GM19035 (cell line): ENCODE measurements around the gene TNFRSF17.
"Not testable (repeated sequence)": the region's sequence is repeated elsewhere in the genome, so short reads cannot be mapped to it uniquely, and the experiment has no call there.

Experiments
- ATAC-seq: cut with Tn5 transposase; IDR thresholded peaks from one replicate; pipeline ENCODE4 v1.9.1; 2021; ENCODE audit not compliant: unreplicated experiment

TNFRSF17 gene

DNA sequence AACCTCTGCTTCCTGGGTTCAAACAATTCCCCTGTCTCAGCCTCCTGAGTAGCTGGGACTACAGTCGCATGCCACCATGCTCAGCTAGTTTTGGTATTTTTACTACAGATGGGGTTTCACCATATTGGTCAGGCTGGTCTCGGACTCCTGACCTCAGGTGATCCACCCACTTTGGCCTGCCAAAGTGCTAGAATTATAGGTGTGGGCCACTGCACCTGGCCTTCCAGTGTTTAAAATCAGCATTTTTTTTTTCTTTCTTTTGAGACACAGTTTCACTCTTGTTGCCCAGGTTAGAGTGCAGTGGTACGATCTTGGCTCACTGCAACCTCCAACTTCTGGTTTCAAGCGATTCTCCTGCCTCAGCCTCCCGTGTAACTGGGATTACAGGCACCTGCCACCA is 5.3 kb downstream of the TNFRSF17 start:
- not testable (repeated sequence) for ATAC-seq

DNA sequence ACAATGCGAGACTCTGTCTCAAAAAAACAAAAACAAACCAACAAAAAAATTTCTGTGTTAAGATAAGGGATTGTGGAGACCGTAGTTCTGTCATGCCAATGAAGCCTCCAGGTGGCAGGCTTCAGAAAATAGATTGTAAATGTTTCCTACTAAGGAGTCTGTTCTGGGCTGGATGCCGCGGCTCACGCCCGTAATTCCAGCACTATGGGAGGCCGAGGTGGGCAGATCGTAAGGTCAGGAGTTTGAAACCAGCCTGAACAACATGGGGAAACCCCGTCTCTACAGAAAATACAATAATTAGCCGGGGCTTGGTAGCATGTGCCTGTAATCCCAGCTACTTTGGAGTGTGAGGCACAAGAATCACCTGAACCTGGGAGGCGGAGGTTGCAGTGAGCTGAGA is 7.1 kb downstream of the TNFRSF17 start:
- ATAC-seq, result no peak

DNA sequence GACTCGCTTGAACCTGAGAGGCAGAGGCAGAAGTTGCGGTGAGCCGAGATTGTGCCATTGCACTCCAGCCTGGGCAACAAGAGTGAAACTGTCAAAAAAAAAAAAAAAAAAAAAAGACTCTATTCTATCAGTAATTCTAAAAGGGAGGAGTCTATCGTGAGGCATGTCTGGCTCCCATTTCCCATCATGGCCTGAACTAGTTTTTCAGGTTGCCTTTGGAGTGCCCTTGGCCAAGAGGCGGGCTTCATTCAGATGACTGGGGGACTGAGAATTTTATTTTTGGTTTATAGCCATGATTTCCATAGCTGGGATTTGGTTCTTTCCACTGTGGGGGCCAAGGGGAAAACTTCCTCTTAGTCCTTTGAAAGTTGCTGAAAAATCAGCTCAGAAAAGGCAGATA is 8.1 kb downstream of the TNFRSF17 start:
- no peak for ATAC-seq

DNA sequence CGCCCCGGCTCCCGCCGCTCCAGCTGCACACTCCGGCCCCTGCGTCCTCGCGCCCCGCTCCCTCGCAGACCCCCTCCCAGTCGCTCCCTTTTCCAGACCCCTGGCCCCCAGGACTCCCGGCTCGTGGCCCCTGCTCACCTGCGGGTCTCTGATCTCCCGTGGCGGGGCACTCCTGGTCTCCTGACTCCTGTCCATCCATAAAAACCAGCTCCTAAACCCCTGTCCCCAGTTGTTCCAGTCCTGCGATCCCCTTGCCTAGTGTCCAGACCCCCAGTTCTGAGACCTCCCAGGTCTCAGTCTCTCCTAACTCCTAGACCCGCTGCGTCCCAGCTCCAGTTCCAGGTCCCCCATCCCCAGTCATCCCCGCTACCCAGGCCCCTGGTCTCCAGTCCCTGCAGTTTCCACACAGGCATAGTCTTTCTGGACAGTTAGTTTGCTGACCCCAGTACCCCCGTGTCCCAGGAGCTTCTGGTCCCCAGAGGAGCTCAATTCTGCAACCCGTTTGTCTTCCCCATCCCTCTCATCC is 11.9 kb downstream of the TNFRSF17 start:
- ATAC-seq, result peak; percentile 3

DNA sequence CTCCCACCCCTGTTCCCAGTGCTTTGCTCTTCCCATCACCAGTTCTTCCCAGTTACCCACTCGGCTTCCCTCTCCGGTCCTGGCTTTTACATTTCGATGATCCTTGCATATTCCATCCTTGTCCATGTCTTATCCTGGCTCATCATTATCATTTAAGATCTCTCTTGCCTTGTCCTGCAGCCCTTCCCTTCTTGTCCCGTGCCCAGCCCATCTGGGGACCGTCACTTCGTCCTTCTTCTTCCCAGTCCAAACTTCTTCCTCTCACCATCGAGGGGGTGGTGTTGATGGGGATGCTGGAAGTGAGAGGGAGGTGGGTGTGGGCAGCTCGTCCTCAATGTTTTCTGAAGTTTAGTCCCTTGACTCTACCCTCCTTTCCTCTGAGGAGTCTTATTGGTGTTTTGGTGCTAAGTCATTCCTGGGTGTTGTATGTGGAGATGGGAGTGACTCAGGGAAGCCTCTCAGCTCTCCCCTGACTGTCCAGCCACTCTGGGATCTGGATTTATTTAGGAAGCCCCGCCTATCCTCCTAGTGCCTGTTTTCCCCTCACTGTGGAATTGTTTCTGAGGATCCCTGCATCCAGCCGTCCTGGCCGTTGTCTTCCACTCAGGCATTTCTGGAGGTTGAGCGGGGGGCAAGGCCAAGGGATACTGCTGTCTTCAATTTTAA is 12.5 kb downstream of the TNFRSF17 start:
- ATAC-seq, result no peak

DNA sequence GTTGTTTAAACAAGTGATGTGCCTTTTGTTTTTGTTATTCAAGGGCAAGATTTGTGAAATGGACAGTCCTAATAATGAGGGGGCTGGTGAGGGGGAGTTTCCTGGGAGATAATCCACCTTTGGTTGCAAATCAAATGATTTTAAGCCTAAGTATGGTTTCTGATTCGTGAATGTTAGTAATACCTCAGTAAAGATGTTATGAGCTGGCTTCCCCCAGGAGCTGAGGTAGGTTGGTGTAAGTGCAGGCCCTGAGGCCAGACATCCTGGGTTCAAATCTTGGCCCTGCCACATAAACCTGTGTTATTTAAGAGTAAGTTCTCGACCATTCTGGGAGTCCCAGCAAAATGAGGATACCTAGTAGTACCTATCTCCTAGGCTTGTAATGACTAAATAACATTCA is 13.1 kb downstream of the TNFRSF17 start:
- no peak for ATAC-seq

DNA sequence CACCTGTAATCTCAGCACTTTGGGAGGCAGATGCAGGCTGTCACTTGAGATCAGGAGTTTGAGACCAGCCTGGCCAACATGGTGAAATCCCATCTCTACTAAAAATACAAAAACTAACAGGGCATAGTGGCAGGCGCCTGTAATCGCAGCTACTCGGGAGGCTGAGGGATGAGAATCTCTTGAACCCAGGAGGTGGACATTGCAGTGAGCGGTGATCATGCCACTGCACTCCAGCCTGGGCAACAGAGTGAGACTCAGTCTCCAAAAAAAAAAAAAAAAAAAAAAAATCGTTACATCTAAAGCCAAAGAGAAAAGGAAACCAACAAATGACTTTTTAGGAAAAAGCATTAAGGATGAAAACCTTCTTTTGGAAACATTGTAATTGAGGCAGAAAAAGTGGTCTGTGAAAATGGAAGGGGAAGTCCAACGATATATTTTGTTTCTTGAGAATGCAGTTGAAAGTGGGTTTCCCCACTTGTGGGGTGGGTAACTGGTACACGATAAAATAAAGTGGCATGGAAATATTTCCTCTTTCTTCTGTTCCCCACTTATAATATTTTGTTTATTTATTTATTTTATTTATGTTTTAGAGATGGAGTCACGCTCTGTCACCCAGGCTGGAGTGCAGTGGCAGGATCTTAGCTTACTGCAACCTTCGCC is 14.1 kb downstream of the TNFRSF17 start:
- no peak for ATAC-seq

DNA sequence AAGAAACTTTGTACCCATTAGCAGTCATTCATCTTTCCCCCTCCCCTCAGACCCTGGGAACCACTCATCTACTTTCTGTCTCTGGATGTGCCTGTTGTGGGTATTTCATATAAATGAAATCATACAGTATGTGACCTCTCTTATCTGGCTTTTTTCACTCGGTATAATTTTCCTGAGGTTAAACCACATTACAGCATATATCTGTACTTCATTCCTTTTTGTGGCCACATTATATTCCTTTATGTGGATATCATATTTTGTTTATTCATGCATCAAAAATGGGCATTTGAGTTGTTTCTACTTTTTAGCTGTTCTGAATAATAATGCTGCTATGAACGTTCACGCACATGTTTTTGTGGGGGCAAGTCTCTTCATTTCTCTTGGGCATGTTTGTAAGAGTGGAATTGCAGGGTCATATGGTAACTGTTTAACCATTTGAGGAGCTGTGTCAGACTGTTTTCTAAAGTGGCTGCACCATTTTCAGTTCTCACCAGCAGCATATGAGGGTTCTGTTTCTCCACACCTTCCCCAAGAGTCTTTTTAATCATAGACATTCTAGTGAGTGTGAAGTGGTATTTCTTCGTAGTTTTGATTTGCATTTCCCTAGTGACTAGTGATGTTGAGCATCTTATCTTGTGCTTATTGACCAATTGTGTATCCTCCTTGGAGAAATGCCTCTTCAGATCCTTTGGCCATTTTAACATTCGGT is 15.3 kb downstream of the TNFRSF17 start:
- no peak for ATAC-seq

DNA sequence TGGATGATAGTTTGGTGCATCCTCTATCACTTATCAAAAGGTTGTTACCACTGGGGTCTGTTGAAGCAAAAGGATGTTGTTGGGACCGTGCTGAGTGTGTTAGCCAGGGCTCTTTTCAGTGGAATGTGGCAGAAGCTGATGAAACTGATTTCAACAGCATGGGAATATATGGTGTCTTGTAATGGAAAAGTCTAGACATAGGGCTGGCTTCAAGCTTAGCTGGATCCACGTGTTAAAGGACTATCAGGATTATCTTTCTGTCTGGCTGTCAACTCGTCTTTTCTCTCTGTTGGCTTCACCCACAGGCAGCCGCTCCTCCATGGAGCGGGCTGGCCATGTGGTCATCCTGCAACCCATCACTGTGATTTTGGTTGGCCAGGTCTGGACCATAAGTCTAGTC is 20.2 kb downstream of the TNFRSF17 start:
- ATAC-seq, result no peak

DNA sequence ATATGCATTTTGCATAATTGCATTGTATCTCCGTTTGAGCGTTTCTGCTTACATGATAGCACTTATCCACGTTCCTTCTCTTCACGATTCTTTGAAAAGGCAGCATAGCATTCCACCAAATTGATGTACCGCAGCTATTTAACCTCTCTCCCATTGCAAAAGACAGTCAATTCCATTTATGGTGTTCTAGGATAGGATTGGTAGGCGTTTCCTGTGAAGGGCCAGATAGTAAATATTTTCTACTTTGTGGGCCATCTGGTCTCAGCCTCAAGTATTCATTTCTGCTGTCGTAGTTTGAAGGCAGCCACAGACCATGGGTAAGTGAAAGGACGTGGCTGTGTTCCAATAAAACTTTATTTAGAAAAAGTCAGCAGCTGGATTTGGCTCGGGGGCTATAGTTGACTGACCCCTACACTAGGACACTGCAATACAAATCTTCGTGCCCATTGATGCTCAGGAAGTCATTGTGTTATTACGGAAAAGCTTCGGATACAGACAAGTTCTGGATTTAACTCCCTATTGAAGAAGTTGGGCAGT is 21.6 kb downstream of the TNFRSF17 start:
- ATAC-seq, result no peak

DNA sequence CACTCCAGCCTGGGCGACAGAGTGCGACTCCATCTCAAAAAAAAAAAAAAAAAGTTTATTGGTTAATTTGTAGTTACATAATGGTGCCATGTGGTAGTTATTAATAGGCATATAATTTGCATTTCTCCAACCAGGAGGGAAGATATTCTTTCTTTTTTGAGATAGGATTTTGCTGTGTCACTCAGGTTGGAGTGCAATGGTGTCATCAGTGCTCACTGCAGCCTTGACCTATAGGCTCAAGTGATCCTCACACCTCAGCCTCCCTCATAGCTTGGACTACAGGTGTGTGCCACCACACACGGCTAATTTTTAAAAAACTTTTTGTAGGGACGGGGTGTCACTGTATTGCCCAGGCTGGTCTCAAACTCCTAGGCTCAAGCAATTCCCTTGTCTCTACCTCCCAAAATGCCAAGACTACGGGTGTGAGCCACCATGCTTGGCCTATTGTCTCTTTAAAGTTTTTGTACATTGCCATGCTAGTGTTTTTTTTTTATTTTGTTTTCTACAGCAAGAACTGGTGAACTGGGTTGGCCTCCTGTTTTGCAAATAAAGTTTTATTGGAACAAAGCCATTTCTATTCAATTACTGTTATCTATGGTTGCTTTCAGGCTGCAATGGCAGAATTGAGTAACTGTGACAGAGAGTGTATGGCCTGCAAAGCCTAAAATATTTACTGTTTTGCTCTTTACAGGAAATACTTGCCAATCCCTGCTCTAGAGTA is 23.4 kb downstream of the TNFRSF17 start:
- ATAC-seq, result no peak

DNA sequence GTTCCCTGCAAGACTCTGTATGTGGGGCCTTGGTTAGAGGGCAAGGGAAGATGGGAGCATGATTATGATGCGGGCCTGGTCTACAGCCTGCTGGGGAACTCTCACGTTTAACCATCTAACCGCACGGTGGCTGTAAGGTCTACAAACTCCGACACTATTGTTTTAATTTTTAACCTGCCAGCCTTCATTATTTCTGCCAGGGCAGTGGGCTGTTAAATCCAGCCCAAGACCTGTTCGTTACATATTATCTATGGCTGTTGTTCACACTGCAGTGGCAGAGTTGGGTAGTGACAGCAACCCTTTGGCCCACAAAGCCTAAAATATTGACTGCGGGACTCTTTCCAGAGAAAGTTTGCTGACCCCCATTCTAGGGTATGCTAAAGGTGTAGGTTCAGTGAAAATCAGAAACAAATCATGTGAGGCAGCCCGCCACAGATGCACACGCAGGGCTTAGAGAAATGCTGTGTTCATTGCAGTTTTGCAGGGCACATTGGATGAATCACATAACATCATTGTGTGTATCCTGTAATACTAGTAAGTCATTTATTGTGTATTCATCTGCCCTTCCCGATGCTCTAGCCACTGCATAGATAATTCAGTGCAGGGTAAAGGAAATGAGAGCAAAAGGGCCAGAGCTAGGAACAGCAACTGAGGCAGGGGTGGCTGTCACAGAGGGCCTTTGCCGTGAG is 25.8 kb downstream of the TNFRSF17 start:
- no peak for ATAC-seq

DNA sequence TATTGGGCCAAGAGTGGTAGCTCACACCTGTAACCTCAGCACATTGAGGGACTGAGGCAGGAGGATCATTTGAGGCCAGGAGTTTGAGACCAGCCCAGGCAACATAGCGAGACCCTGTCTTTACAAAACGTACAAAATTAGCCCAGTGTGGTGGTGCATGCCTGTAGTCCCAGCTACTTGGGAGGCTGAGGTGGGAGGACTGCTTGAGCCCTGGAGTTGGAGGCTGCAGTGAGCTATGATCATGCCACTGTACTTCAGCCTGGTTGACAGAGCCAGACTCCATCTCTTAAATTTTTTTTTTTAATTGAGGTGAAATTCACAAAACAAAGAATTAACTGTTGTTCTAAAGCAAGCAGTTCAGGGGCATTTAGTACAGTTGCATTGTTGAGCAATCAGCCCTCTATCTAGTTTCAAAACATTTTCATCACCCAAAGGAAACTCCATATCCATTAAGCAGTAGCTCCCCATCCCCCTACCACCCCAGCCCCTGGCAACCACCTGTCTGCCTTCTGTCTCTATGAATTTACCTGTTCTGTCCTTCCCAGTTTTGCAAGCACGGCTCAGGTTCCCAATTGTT is 27.1 kb downstream of the TNFRSF17 start:
- ATAC-seq, result no peak

DNA sequence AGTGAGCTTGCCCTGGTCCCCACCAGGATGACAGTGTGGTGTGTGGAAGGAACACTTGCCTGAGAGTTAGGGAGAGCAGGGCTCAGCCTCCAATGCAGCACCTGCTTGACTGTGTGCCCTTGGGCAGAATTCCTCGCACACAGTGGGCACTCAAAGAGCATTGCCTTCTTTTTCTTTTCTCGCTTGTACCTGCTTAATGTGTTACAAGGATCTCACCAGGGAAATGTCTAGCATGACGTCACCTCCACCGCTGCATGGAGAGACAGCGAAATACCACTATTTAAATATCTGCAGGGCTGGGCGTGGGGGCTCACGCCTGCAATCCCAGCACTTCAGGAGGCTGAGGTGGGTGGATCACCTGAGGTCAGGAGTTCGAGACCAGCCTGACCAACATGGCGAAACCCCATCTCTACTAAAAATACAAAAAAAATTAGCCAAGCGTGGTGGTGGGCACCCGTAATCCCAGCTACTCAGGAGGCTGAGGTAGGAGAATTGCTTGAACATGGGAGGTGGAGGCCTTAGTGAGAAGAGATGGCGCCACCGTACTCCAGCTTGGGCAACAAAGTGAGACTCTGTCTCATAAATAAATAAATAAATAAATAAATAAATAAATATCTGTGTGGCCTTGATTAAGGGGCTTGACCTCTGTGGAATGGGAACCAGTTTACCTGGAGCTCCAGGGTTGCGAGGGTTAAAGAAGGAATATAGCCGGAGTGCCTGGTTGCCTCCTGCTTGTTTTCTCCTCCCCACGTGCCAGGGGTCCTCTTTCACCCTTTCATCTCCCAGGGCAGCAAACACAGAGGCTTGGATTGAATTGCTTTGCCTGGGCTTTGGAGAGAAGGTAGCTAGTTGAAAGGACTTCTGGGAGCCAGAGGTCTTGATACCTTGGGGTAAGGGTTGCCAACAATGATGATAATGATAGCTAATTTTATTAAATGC is 27.8 kb downstream of the TNFRSF17 start:
- no peak for ATAC-seq

DNA sequence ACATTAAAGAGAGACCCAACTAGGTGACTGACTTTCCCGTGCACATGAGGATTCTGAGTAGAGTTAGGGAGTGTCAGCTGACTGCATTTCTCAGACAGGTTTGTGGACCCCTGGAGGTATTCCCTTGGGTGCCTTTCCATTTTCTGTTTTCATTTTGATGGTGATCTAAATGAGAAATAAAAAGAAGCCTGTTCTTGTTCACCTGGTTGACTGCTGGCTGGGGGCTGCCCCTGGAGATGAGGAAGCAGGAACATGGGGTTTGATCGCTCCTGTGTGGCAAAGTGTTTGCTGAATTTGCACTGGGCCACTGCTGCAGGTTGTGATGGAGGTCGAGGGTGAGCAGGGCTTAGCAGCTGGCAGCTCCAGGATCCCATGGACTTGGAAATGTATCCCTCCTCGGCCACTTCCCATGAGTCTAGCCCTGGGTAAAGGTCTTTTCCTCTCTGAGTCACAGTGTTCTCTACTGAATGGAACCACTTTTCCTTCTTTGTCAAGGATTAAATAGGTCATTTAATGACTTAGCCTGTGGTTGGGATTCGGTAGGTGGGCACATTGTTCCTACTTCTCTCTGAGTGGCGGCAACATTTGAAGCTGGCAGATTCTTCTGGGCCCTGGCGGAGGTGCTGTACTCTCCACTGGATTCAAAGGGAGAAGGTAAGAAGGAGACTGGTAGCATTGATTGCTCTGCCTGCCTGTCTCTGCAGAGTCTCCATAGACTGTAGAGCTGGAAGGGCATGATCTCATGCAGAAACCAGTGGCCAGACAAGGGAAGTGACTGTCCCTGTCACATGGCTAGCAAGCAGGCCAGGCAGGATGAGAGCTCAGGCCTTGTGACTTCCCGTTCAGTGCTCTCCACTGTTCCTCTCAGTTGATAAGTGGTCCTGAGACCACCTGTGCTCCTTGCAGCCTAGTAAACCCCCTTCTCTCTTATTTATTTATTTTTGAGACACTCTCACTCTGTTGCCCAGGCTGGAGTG is 29.4 kb downstream of the TNFRSF17 start:
- ATAC-seq, result no peak

DNA sequence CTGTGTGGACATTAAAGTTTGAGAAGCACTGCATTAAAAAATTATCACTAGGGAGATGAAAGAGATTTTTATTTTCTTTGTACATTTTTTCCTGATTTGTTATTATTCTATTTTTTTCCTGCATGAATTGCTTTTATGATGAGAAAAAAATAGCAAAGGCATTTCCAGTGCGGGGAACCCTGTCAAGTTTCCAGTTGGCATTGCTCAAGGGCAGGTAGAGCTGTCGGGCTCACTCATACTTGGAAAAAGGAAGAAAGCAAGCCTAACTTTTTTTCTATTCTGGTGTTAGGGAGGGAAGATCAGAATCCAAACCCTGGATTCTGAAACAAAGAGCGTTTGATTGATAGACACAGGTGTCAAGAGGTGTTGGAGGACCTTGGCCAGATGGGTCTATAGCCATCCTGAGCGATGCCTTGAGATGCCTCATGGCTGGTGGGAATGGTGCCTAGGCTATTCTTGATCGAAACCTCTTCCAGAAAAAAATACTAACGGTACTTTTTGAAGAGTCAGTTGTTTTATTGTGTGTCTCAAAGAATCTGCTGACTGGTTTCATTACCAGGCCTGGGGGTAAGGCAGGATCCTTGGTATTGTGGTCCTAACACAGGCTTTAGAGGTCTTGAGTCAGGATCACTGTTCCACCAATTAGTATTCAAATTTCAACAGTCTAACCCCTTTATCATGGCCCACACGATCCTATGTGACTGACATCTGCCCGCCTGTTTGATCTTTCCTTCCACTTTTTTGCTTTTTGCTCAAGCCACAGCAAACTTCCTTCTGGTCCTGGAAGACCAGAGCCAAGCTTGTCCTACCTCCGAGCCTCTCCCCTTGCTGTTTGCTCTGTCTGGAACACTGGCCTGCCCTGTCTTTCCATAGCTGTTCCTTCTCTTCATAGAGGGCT is 31.7 kb downstream of the TNFRSF17 start:
- ATAC-seq, result no peak

DNA sequence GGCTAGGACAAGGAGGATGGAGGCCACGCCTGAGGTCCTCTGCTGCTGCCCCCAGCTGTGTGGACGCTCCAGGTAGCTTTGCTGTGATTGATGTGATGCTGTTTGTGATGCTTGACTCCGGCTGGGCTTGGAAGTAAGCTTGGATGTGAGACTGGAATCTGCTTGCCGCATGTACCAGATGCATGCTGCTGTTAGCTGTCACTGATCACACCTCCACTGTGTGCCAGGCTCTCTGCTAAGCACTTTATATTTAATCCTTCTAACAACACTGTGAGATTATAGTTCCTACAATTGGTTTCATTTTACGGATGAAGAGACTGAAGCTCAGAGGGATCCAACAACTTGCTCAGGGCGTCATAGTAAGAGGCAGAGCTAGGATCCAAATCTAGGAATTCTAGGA is 35.0 kb downstream of the TNFRSF17 start:
- no peak for ATAC-seq
